Transverse colon (tissue), 4 donors: Measurements from ENCODE around the gene TNFRSF18.

Experiments
- POLR2A ChIP-seq: fragments of 450-650 bp; IDR thresholded peaks from one replicate; pipeline ENCODE4 v1.6.1; 2016; ENCODE audit warnings: antibody characterized with exemption, mild to moderate bottlenecking, moderate library complexity
- POLR2AphosphoS5 ChIP-seq, 3 donors: sonication (generic); formaldehyde crosslinking; IDR thresholded peaks; one replicate each; pipeline ENCODE4 v1.6.1; 2016; ENCODE audit warnings: antibody characterized with exemption in 3 of 3
- TF ChIP-seq, protein P1 (sequence below), 5 experiments: fragments of 200-600 bp in 3 of 5; fragments of 450-650 bp in 2 of 5; sonication (generic) in 3 of 5; IDR thresholded peaks; 1 replicate in 2 of 5; 2 replicates in 3 of 5; pipeline ENCODE4 v1.5.1; 2016 to 2017; ENCODE audit warnings: antibody characterized with exemption in 5 of 5, inconsistent platforms in 3 of 5, mild to moderate bottlenecking in 2 of 5, moderate library complexity in 1 of 5

DNA sequence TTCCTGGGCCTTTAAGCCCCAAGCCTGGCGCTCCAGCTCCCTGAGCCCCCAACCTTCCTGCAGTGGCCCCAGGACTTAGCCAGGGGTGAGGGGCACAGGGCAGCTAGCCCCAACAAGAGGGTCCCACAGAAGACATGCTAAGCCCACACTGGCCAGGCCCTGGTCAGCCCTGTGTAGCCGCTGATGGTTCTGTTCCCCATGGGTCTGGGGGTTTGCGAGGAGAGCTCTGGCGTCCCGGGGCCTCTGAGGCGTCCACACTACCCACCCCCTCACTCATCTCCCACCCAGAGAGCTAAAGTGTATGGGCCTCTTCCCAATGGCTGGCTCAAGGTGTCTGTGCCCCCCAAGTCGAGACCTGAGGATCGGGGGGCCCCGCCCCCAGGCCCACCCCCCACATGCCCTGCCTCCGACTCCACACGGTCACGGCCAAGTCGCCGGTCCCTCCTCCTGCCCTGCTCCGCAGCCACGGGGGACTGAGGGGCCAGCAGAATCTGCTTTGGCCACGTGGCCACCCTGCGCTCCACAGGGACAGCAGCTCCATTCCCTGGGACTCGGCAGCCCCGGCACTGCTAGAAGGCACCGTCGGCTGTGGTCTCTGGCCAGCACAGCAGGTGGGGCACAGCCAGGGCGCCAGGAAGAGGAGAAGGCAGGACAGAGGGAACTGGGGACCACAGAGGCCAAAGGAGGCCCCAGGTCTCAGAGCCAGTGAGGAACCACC, 7.8 kb downstream of the TNFRSF18 start:
- TF ChIP-seq, protein P1, sequence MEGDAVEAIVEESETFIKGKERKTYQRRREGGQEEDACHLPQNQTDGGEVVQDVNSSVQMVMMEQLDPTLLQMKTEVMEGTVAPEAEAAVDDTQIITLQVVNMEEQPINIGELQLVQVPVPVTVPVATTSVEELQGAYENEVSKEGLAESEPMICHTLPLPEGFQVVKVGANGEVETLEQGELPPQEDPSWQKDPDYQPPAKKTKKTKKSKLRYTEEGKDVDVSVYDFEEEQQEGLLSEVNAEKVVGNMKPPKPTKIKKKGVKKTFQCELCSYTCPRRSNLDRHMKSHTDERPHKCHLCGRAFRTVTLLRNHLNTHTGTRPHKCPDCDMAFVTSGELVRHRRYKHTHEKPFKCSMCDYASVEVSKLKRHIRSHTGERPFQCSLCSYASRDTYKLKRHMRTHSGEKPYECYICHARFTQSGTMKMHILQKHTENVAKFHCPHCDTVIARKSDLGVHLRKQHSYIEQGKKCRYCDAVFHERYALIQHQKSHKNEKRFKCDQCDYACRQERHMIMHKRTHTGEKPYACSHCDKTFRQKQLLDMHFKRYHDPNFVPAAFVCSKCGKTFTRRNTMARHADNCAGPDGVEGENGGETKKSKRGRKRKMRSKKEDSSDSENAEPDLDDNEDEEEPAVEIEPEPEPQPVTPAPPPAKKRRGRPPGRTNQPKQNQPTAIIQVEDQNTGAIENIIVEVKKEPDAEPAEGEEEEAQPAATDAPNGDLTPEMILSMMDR (IDR thresholded peaks at IDR 0.05) = no peak
- no peak for TF ChIP-seq POLR2A
- no peak for TF ChIP-seq POLR2AphosphoS5 (IDR thresholded peaks at IDR 0.05)
